Measurements from ENCODE around the gene METTL25B. TPM values are rescaled to one million over a fixed set of nuclear protein-coding genes. Genes with fewer than 3 reads are reported as not detected.
A peak's percentile ranks its signal among the peaks of the same experiment; 100 is the strongest.

METTL25B gene
- total and polyA plus RNA-seq, 10 of the 15 experiments (the other 5 are each of a cell fraction or from before 2014, with no cell fraction given), result 5.9 to 25.2 (median 13.5) TPM

- CTCF ChIA-PET, result interaction anchor here (0.6 to 4.5 kb wide), 3 partner anchors 18 to 598 kb away, joined by 3 to 56 read pairs (median 22); partner anchors contain the start of genes METTL25B and PRCC
- DNase-seq (ENCODE audit: low read depth, low spot score) (no peak), FAIRE-seq (no peak), ATAC-seq (peak; percentile 7)
- peak overlapping the region; percentile 99 for H3K4me3 ChIP-seq
- POLR2A ChIA-PET, result interaction anchor here (3.4 to 4.4 kb wide), 3 partner anchors 9 to 22 kb away, joined by 19 to 45 read pairs (median 28); partner anchors contain the start of genes ISG20L2, METTL25B, MRPL24 and PRCC
- peak overlapping the region; percentile 99 for H3K4me2 ChIP-seq (ENCODE audit: control insufficient read depth, insufficient read depth)
- peak overlapping the region; percentile 99 for H3K27ac ChIP-seq (ENCODE audit: control insufficient read depth, insufficient read depth)
- SMC1A ChIA-PET (ENCODE audit: uncharacterized antibody, unreplicated experiment), result interaction anchor here (0.6 to 4.5 kb wide), 2 partner anchors 18 to 23 kb away, joined by 3 to 43 read pairs; partner anchors contain the start of genes ISG20L2, METTL25B and PRCC
- peaks cover 83% of the 10 kb centered on the region for H3K79me2 ChIP-seq (ENCODE audit: control insufficient read depth, insufficient read depth, low read length)
- no TSS peak for BruUV-seq (replicated peaks)
- in situ Hi-C loops (cut with MboI) (no loop called here), intact Hi-C loops (cut with micrococcal nuclease; ENCODE audit: unreplicated experiment) (loop anchor here (1.0 to 10.0 kb wide), 2 partner anchors 8 to 245 kb away; partner anchors contain the start of genes MEF2D and MRPL24)
- peak overlapping the region; percentile 98 for H3K9ac ChIP-seq (ENCODE audit: control insufficient read depth, insufficient read depth, low read length)
- RAD21 ChIA-PET (ENCODE audit: unreplicated experiment), result interaction anchor here (1.1 to 4.2 kb wide), 3 partner anchors 18 to 111 kb away, joined by 3 to 34 read pairs (median 31); partner anchors contain the start of genes ISG20L2, METTL25B, NTRK1 and PRCC
- TF ChIP-seq ZNF687 (IDR thresholded peaks at IDR 0.05), result peak; percentile 44; the same call in 1 of the 2 replicates
- TF ChIP-seq BMI1 (IDR thresholded peaks at IDR 0.05; ENCODE audit: borderline replicate concordance), result no peak
- no peaks in the 10 kb centered on the region for H4K20me1 ChIP-seq (ENCODE audit: control insufficient read depth, insufficient read depth)
- peaks cover 22% of the 10 kb centered on the region for H3K4me1 ChIP-seq (ENCODE audit: control insufficient read depth, insufficient read depth, low read length)
- 3% methylated on average over 8 of the region's 8 CpGs for WGBS (ENCODE audit: insufficient coverage, insufficient replicate concordance, low lambda C conversion rate, missing lambda C conversion rate)
- H2AFZ ChIP-seq (ENCODE audit: control insufficient read depth, low read depth, low read length), result no peak overlapping the region
- no peaks in the 10 kb centered on the region for H3K9me3 ChIP-seq (replicated peaks; ENCODE audit: control insufficient read depth, insufficient read depth, low read length)
- no peaks in the 10 kb centered on the region for H3K27me3 ChIP-seq (replicated peaks in 1 of 2; ENCODE audit: control insufficient read depth in 2 of 2, insufficient read depth in 2 of 2, low read length in 1 of 2)
- H3K36me3 ChIP-seq (ENCODE audit: control insufficient read depth in 2 of 2, insufficient read depth in 2 of 2, low read length in 1 of 2), result peaks cover 9 to 11% of the 10 kb centered on the region in 2 experiments; a peak in 3 of 4 replicates
Observed at GRCh38 chr1:156749419-156750118, 21.3 kb downstream of the METTL25B start.

Data from GM12878 (cell line).